Ascending aorta (tissue), 2 donors: ENCODE results near the gene REXO1. TPM values are rescaled to one million over a fixed set of nuclear protein-coding genes. Genes with fewer than 3 reads are reported as not detected.

Source experiments
- DNase-seq, 2 donors: peaks; one replicate each; pipeline ENCODE4 v3.0.0-alpha.2; 2019; ENCODE audit warnings: low spot score in 2 of 2
- H3K27ac ChIP-seq, 2 donors: fragments of 200-600 bp; sonication (generic); one replicate each; pipeline ENCODE4 v1.5.1; 2016 to 2017; ENCODE audit warnings: mild to moderate bottlenecking in 1 of 2
- H3K27me3 ChIP-seq: fragments of 200-600 bp; sonication (generic); one replicate; pipeline ENCODE4 v1.5.1; 2017
- H3K36me3 ChIP-seq, 2 donors: fragments of 200-600 bp; sonication (generic); one replicate each; pipeline ENCODE4 v1.5.1; 2016
- H3K4me1 ChIP-seq, 2 donors: fragments of 200-600 bp; sonication (generic); one replicate each; pipeline ENCODE4 v1.5.1; 2016 to 2017; ENCODE audit warnings: mild to moderate bottlenecking in 1 of 2
- H3K4me3 ChIP-seq, 2 donors: fragments of 200-600 bp; sonication (generic); one replicate each; pipeline ENCODE4 v1.5.1; 2016 to 2017; ENCODE audit warnings: mild to moderate bottlenecking in 1 of 2
- H3K9me3 ChIP-seq, 2 donors: fragments of 200-600 bp; sonication (generic); one replicate each; pipeline ENCODE4 v1.5.1; 2016
- intact Hi-C: fragments of 100-400 bp; cut with DNase I; formaldehyde crosslinking; loops from one replicate; pipeline ENCODE4 v1.15.1; 2023
- total RNA-seq: library from RNA; depleted of rRNA; stranded (reverse); fragments of >200 nt; gene quantifications from one replicate; pipeline ENCODE4 v1.1.0, GENCODE V29; 2016
- TF ChIP-seq, protein P1 (sequence below), 3 experiments: fragments of 200-600 bp in 2 of 3; fragments of 450-650 bp in 1 of 3; sonication (generic) in 2 of 3; IDR thresholded peaks; one replicate each; pipeline ENCODE4 v1.5.1; 2016 to 2019; ENCODE audit warnings: antibody characterized with exemption in 3 of 3, mild to moderate bottlenecking in 1 of 3, moderate library complexity in 1 of 3

The REXO1 gene
- total RNA-seq, 1 donor from 2014 or later, result 45.1 TPM

DNA sequence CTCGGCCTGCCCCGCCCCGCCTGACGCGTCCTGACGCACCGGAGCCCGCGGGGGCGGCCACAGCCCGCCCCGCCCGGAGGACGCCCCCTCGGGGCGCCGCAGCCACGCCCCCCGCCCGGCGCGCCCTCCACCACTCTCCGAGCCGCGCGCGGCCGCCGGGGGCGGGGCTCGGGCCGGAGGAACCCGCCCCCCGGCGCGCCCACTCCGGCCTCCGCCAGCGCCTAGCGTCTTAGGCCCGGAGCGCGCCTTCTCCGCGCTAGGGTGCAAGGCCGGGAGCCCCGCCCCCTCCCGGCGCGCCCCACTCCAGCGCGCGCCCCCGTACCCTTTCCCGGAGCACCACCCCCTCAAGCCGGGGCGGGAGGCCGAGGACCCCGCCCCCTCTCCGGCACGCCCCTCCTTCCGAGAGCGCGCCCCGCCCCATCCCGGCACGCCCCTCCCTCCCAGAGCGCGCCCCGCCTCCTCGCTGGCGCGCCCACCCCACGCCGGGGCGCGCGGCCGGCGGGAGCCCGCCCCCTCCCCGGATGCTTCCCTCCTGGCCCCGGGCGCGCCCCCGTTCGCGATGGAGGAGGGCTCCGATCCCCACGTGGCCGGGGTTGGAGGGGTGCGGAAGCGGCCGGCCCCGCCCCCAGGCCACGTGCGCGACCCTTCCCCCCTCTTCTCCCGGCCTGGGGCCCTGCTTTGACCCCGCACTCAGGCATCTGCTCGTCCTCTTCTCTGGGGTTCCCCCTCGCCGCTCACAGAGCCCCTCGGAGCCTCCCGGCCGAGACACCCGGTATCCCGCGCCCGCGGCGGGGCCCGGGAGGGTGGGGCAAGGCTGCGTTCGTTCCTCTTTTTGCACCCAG lies 15.6 kb upstream of the REXO1 start:
- no peaks in the 10 kb centered on the region for H3K9me3 ChIP-seq
- peaks cover 13 to 15% of the 10 kb centered on the region in 2 donors for H3K4me1 ChIP-seq
- peak; percentile 57 to 92 for DNase-seq
- H3K36me3 ChIP-seq, result no peaks in the 10 kb centered on the region
- intact Hi-C loops, result loop anchor here (1.0 to 5.0 kb wide), 4 partner anchors 11 to 288 kb away; partner anchors contain the start of genes ABHD17A, ADAT3, AP3D1 and SCAMP4
- peak overlapping the region; percentile 59 to 80 for H3K4me3 ChIP-seq
- H3K27ac ChIP-seq, result peak overlapping the region; percentile 77 to 84
- TF ChIP-seq, protein P1, sequence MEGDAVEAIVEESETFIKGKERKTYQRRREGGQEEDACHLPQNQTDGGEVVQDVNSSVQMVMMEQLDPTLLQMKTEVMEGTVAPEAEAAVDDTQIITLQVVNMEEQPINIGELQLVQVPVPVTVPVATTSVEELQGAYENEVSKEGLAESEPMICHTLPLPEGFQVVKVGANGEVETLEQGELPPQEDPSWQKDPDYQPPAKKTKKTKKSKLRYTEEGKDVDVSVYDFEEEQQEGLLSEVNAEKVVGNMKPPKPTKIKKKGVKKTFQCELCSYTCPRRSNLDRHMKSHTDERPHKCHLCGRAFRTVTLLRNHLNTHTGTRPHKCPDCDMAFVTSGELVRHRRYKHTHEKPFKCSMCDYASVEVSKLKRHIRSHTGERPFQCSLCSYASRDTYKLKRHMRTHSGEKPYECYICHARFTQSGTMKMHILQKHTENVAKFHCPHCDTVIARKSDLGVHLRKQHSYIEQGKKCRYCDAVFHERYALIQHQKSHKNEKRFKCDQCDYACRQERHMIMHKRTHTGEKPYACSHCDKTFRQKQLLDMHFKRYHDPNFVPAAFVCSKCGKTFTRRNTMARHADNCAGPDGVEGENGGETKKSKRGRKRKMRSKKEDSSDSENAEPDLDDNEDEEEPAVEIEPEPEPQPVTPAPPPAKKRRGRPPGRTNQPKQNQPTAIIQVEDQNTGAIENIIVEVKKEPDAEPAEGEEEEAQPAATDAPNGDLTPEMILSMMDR (IDR thresholded peaks at IDR 0.05), result no peak
- H3K27me3 ChIP-seq, result no peaks in the 10 kb centered on the region

DNA sequence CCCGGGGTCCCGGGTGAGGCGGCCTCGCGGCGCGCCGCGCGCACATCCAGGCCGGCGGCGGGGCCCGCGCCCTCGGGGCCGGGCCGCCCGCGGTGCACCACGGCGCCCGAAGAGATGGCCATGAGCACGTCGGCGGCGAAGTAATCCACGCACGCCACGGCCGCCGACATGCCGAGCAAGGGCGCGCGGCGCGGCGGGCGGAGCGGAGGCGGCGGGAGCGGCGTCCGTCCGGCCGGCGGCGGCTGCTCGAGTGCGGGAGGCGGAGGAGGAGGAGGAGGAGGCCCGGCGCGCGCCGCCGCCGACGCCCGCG lies 15.0 kb upstream of the REXO1 start, which contains the start of gene KLF16:
TSS of gene KLF16 (minus strand) at position 252 of the 310 bp plus-strand sequence. CDS start at position 170, 82 bp downstream.
- Histone ChIP-seq H3K9me3 (no peaks in the 10 kb centered on the region), H3K36me3 (no peaks in the 10 kb centered on the region), H3K4me1 (peaks cover 13 to 16% of the 10 kb centered on the region in 2 donors), H3K4me3 (peak within 1 kb of the TSS; percentile 59 to 92), H3K27ac (peak within 1 kb of the TSS; percentile 77 to 84), H3K27me3 (no peaks in the 10 kb centered on the region)
- TF ChIP-seq, protein P1 (IDR thresholded peaks at IDR 0.05), result no peak
- intact Hi-C loops, result loop anchor here (5.0 kb wide), 1 partner anchor 289 kb away; the partner anchor contains the start of gene AP3D1
- no peak for DNase-seq

DNA sequence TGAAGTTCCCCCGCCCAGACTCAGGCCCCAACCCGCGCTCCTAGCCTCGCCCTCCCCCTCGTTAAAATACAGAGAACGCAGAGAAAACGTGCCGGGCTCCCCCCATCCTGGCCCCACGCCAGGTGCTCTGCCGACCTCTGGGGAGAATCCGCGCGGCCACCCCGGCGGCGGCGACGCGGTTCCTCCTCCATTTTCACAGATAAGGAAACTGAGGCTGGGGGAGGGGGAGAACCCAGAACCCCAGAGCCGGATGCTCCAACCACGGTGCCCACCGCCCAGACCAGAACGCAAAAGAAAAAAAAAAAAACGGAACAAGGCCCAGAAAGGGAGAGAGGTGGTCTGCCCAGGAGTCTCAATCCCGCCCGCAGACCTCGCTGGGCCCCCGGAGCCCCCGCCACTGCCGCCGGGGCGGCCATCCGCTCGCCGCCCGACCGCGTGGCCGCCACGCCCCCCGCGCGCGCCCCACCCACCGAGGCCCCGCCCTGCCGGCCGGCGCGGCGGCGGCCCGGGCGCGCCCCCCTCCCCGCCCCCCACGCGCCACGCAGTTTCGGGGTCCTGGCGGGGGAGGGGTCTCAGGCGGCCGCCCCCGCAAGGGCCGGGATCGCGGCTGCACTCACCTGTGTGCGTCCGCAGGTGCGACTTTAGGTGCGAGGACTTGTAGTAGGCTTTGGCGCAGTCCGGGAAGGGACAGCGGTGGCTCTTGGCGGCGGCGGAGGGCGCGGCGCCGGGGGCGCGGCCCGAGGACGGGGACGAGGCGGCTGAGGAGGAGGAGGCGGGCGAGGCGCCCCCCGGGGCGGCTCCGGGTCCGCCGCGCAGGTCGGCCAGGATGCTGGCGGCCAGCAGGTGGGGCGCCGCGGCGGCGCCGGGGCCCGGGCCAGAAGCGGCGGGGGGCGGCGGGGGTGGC lies 14.4 kb upstream of the REXO1 start:
- DNase-seq, result no peak
- Histone ChIP-seq H3K9me3 (no peaks in the 10 kb centered on the region), H3K27ac (peak overlapping the region in 1 of 2 donors; percentile 65), H3K27me3 (no peaks in the 10 kb centered on the region), H3K4me3 (peak overlapping the region; percentile 59 to 92), H3K4me1 (peaks cover 14 to 22% of the 10 kb centered on the region in 2 donors), H3K36me3 (no peaks in the 10 kb centered on the region)
- TF ChIP-seq, protein P1 (IDR thresholded peaks at IDR 0.05), result no peak
- intact Hi-C loops, result loop anchor here (5.0 kb wide), 1 partner anchor 290 kb away; the partner anchor contains the start of gene AP3D1

DNA sequence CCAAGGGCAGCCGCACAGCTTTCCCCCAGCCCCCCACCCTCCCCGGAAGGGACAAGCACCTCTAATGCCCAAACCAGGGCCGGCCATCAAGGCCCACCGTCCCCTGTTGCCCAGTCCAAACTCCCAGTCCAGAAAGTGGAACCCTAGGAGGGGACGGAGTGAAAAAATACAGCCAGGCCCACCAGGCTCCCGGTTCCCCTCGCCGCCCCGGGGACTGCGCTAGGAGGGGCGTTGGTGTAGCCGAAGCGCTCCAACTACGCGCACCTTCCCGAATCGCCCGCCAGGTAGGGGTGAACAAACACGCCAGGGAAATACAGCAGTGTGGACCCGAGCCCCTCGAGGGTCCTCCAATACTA lies 13.8 kb upstream of the REXO1 start:
- Histone ChIP-seq H3K27ac (no peak overlapping the region), H3K9me3 (no peaks in the 10 kb centered on the region), H3K4me3 (peak overlapping the region; percentile 59 to 92), H3K27me3 (no peaks in the 10 kb centered on the region), H3K4me1 (peaks cover 16 to 28% of the 10 kb centered on the region in 2 donors), H3K36me3 (no peaks in the 10 kb centered on the region)
- intact Hi-C loops, result loop anchor here (5.0 kb wide), 1 partner anchor 290 kb away; the partner anchor contains the start of gene AP3D1
- no peak for DNase-seq
- TF ChIP-seq, protein P1 (IDR thresholded peaks at IDR 0.05), result no peak

DNA sequence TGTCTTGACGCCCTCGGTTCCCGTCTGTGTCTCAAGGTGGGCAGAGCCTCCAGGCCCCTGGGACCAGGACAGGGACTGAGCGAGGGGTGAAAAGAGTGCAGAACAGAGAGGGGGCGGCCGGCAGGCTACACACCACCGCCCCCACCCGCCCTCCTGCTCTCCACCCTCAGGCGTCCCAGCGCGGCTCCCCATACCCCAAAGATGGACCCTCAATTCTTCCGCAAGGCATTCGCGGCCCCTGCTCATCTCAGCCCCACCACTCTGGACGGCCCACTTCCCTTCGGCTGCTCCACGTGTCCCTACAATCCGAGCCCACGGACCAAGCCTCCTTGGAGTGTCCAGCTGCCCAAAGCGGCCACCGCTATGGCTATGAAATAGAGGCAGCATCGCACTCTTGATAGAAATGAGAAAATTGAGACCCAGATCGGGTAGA lies 13.3 kb upstream of the REXO1 start:
- no peak for DNase-seq
- H3K27ac ChIP-seq, result no peak overlapping the region
- peaks cover 16 to 29% of the 10 kb centered on the region in 2 donors for H3K4me1 ChIP-seq
- H3K9me3 ChIP-seq, result no peaks in the 10 kb centered on the region
- intact Hi-C loops, result loop anchor here (5.0 kb wide), 1 partner anchor 291 kb away; the partner anchor contains the start of gene AP3D1
- TF ChIP-seq, protein P1 (IDR thresholded peaks at IDR 0.05), result no peak
- no peaks in the 10 kb centered on the region for H3K27me3 ChIP-seq
- H3K4me3 ChIP-seq, result peak overlapping the region; percentile 59 to 92
- H3K36me3 ChIP-seq, result no peaks in the 10 kb centered on the region
